ENCODE measurements around the gene PODXL2.
"Not testable (repeated sequence)": the region's sequence is repeated elsewhere in the genome, so short reads cannot be mapped to it uniquely, and the experiment has no call there.

The PODXL2 gene

DNA sequence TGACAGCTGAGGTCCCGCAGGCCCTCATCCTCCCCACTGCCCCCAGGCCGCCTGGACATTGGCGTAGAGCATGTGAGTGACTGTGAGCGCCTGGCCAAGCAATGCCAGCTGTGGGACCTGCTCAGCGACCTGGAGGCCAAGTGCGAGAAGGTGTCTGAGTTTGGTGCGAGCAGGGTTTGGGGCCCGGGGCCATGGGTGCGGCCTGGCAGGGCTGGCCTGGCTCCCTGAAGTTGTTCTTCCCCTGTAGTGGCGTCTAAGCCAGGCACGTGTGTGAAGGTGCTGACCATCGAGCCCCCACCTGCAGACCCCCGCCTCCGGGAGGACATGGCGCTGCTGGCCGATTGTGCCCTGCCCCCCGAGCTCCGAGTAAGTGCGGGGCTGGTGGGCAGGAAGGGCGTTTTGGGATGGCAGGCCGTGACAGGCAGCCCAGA lies 48.0 kb downstream of the PODXL2 start:
- no peak overlapping the region for H3K4me3 Mint-ChIP-seq
- H3K27ac Mint-ChIP-seq = no peak overlapping the region
- H3K27me3 Mint-ChIP-seq (ENCODE audit: low read depth) = no peaks in the 10 kb centered on the region
- H3K4me1 Mint-ChIP-seq (ENCODE audit: low read depth) = peaks cover 15% of the 10 kb centered on the region
- peaks cover under 1% of the 10 kb centered on the region for H3K36me3 Mint-ChIP-seq (ENCODE audit: low read depth)
- no peaks in the 10 kb centered on the region for H3K9me3 Mint-ChIP-seq

- no peaks in the 10 kb centered on the region for H3K9me3 Mint-ChIP-seq
- no peak overlapping the region for H3K4me3 Mint-ChIP-seq
- peaks cover 15% of the 10 kb centered on the region for H3K4me1 Mint-ChIP-seq (ENCODE audit: low read depth)
- no peak overlapping the region for H3K27ac Mint-ChIP-seq
- H3K27me3 Mint-ChIP-seq (ENCODE audit: low read depth) = no peaks in the 10 kb centered on the region
- H3K36me3 Mint-ChIP-seq (ENCODE audit: low read depth) = no peaks in the 10 kb centered on the region
These were observed 48.7 kb downstream of the PODXL2 start for GRCh38 chr3:127677541-127678314.

- H3K27me3 Mint-ChIP-seq (ENCODE audit: low read depth) = no peaks in the 10 kb centered on the region
- no peak overlapping the region for H3K4me3 Mint-ChIP-seq
- H3K4me1 Mint-ChIP-seq (ENCODE audit: low read depth) = peaks cover 15% of the 10 kb centered on the region
- no peak overlapping the region for H3K27ac Mint-ChIP-seq
- no peaks in the 10 kb centered on the region for H3K36me3 Mint-ChIP-seq (ENCODE audit: low read depth)
- H3K9me3 Mint-ChIP-seq = no peaks in the 10 kb centered on the region
These were observed 49.3 kb downstream of the PODXL2 start for GRCh38 chr3:127678315-127678599.

DNA sequence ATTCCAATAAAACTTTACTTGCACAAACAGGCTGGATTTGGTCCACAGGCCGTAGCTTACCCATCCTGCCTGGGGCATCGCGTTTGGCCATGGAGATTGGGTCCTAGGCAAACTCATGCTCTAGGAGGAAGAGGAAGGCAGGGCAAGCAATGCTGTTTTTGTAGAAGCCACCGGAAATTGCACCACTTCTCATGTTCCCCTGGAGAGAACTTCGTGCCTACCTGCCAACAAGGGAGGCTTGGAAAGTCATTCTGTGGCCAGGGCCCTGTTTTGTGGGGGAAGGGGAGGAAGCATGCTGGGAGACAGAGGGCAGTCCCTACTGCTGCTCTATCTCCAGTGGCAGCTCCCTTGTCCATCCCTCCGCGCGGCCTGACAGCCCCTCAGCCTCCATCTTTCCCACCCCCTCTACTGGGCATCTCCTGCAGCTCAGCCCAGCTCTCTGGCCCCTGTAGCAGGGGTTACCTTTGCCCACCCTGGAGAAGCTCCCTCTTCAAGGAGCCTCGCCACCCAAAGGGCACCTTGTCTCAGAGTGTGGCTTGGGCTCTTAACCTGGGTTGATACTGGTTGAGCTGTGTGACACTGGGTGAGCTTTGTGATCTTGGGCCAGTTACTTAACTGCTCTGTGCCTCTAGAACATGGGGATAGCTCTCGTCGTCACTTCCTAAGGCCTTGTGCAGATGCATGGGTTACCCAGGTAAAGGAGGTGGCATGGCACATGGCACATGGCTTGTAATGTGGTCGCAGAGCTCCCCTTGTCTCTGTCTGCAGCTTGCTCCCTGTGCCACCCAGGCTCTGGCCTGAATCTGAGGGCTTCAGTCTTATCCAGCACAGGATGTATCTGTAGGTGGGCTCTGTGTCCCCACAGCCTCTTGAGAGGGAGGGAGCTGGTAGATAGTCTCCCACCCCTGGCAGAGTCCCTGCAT lies 49.9 kb downstream of the PODXL2 start:
- no peak overlapping the region for H3K27ac Mint-ChIP-seq
- no peaks in the 10 kb centered on the region for H3K36me3 Mint-ChIP-seq (ENCODE audit: low read depth)
- no peaks in the 10 kb centered on the region for H3K9me3 Mint-ChIP-seq
- H3K4me3 Mint-ChIP-seq = no peak overlapping the region
- H3K4me1 Mint-ChIP-seq (ENCODE audit: low read depth) = peaks cover 13% of the 10 kb centered on the region
- H3K27me3 Mint-ChIP-seq (ENCODE audit: low read depth) = no peaks in the 10 kb centered on the region

DNA sequence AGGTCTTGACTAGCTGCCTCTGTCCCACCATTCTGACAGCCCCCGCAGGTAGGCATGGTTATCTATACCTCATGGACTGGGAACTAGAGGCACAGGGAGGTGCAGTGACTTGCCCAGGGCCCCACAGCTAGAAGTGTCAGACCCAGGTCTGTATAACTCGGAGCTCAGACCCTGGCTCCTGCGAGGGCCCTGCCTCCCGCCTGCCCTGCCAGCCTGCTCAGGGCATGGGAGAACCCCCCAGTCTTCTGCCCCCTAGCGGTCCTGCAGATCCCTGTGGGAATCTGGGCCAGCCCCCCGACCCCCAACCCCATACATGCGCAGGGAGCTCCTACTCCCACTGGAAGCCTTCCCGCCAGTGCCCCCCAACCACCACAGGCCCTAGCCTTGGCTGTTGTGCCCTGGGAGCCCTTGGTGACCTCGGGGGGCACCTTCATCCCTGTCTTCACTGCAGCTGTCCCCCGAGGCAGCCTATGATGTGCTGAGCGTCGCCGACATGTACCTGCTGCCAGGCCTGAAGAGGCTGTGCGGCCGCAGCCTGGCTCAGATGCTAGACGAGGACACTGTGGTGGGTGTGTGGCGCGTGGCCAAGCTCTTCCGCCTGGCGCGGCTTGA lies 50.7 kb downstream of the PODXL2 start:
- Mint-ChIP-seq H3K4me3 (no peak overlapping the region), H3K36me3 (ENCODE audit: low read depth) (no peaks in the 10 kb centered on the region), H3K9me3 (no peaks in the 10 kb centered on the region), H3K27me3 (ENCODE audit: low read depth) (no peaks in the 10 kb centered on the region), H3K27ac (no peak overlapping the region), H3K4me1 (ENCODE audit: low read depth) (peaks cover 7% of the 10 kb centered on the region)

GRCh38 chr3:127680146-127680661 lies 51.2 kb downstream of the PODXL2 start:
- H3K9me3 Mint-ChIP-seq = no peaks in the 10 kb centered on the region
- no peak overlapping the region for H3K27ac Mint-ChIP-seq
- no peak overlapping the region for H3K4me3 Mint-ChIP-seq
- H3K4me1 Mint-ChIP-seq (ENCODE audit: low read depth) = peaks cover 3% of the 10 kb centered on the region
- H3K27me3 Mint-ChIP-seq (ENCODE audit: low read depth) = no peaks in the 10 kb centered on the region
- H3K36me3 Mint-ChIP-seq (ENCODE audit: low read depth) = no peaks in the 10 kb centered on the region

- Mint-ChIP-seq H3K4me1 (ENCODE audit: low read depth) (peaks cover 3% of the 10 kb centered on the region), H3K9me3 (no peaks in the 10 kb centered on the region), H3K4me3 (no peak overlapping the region), H3K27ac (no peak overlapping the region), H3K36me3 (ENCODE audit: low read depth) (no peaks in the 10 kb centered on the region), H3K27me3 (ENCODE audit: low read depth) (no peaks in the 10 kb centered on the region)
These were observed 51.8 kb downstream of the PODXL2 start for GRCh38 chr3:127680798-127681221.

GRCh38 chr3:127682175-127682554 lies 53.2 kb downstream of the PODXL2 start:
- H3K4me1 Mint-ChIP-seq (ENCODE audit: low read depth); H3K36me3 Mint-ChIP-seq (ENCODE audit: low read depth); H3K27me3 Mint-ChIP-seq (ENCODE audit: low read depth); H3K9me3 Mint-ChIP-seq; H3K27ac Mint-ChIP-seq; H3K4me3 Mint-ChIP-seq: not testable (repeated sequence)

DNA sequence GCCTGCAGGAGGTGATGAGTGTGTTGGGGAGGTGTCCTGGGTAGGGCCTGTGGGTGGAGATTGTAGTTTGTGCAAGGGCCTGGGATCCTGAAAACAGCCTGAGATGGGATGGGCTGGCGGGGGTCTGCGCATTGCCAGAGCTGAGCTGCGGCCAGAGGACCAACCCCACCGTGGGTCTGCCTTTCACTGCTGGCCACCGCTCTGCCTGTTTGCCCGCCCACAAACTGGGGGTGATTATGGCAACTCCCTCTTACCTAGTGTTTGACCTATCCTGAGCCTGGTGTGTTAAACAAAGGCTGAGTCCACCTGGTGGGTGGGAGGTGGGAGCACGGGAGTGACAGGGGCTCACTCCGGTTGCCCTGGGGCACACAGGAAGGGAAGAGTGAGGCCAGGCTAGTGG lies 53.6 kb downstream of the PODXL2 start:
- Mint-ChIP-seq H3K9me3 (no peaks in the 10 kb centered on the region), H3K27me3 (ENCODE audit: low read depth) (no peaks in the 10 kb centered on the region), H3K4me1 (ENCODE audit: low read depth) (peaks cover 3% of the 10 kb centered on the region), H3K36me3 (ENCODE audit: low read depth) (no peaks in the 10 kb centered on the region), H3K4me3 (no peak overlapping the region), H3K27ac (no peak overlapping the region)

DNA sequence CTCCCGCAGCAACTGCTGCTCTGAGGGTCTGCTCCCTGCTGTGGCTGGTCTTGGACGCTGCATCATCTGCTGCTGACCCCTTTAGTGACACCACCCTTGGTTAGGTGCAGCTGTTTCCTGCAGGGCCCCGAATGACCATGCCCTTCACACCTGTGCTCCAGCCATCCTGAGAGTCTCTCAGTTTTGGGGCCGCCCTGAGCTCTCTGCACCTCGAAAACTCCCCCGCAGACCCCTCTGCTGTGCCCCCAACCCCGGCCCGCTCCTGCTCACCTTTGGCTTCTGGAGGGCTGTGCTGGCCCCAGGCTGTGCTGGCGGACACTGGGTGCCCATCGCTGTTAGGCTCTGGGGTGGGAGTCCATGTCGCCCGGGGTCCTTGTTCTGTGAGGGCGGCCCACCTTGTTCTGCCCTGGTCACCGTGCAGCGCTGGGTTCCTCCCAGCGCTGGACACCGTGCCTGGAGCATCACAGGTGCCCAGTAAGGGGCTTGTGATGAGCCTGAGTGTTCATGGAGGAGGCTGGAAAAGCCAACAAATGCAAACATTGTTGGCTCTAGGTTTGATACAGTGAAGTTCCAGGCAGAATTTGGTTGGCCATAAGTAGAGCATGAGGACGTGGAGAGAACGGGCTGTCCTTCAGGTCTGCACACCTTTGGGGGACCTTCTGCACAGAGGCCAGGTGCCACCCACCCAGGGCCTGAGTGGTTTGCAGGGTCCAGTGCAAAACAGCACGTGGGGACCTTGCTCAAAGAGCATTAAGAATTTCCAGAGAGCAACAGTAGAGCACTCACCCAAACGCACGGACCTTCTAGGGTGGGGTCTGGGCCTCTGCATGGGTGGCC lies 56.1 kb downstream of the PODXL2 start:
- peaks cover 3% of the 10 kb centered on the region for H3K4me1 Mint-ChIP-seq (ENCODE audit: low read depth)
- no peak overlapping the region for H3K4me3 Mint-ChIP-seq
- H3K36me3 Mint-ChIP-seq (ENCODE audit: low read depth) = no peaks in the 10 kb centered on the region

GRCh38 chr3:127685708-127686511 lies 56.9 kb downstream of the PODXL2 start:
- Mint-ChIP-seq H3K4me3 (no peak overlapping the region), H3K4me1 (ENCODE audit: low read depth) (peaks cover 3% of the 10 kb centered on the region), H3K9me3 (no peaks in the 10 kb centered on the region), H3K27me3 (ENCODE audit: low read depth) (no peaks in the 10 kb centered on the region), H3K27ac (no peak overlapping the region), H3K36me3 (ENCODE audit: low read depth) (no peaks in the 10 kb centered on the region)

More for the DNA sequence above, 56.1 kb downstream of the PODXL2 start:
- no peaks in the 10 kb centered on the region for H3K9me3 Mint-ChIP-seq
- no peak overlapping the region for H3K27ac Mint-ChIP-seq
- no peaks in the 10 kb centered on the region for H3K27me3 Mint-ChIP-seq (ENCODE audit: low read depth)

DNA sequence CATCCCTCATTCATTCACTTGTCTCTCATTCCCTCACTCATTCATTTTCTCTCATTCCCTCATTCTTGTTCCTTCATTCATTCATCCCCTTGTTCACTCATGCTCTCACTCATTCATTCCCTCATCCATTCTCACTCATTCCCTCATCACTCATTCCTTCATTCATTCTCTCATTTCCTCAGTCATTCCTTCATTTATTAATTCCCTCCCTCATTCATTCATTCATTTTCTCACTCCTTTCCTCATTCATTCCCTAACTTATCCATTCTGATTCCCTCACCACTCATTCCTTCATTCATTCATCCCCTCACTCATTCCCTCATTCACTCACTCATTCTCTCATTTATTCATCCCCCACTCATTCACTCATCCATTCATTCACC lies 57.5 kb downstream of the PODXL2 start:
- Mint-ChIP-seq H3K9me3 (no peaks in the 10 kb centered on the region), H3K4me3 (no peak overlapping the region), H3K27ac (no peak overlapping the region), H3K27me3 (ENCODE audit: low read depth) (no peaks in the 10 kb centered on the region), H3K4me1 (ENCODE audit: low read depth) (peaks cover 3% of the 10 kb centered on the region), H3K36me3 (ENCODE audit: low read depth) (no peaks in the 10 kb centered on the region)

DNA sequence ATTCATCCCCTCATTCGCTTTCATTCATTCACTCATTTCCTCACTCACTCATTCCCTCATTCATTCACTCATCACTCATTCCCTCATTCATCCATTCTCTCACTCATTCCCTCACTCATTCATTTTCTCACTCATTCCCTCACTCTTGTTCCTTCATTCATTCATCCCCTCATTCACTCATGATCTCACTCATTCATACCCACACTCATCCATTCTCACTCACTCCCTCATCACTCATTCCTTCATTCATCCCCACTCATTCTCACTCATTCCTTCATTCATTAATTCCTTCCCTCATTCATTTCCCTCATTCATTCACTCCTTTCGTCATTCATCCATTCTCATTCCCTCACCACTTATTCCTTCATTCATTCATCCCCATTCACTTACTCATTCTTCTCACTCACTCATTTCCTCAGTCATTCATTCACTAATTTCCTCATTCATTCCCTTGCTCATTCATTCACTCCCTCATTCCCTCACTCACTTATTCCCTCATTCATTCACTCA lies 58.3 kb downstream of the PODXL2 start:
- Mint-ChIP-seq H3K27ac (no peak overlapping the region), H3K9me3 (no peaks in the 10 kb centered on the region), H3K4me1 (ENCODE audit: low read depth) (peaks cover 3% of the 10 kb centered on the region), H3K4me3 (no peak overlapping the region), H3K36me3 (ENCODE audit: low read depth) (no peaks in the 10 kb centered on the region), H3K27me3 (ENCODE audit: low read depth) (no peaks in the 10 kb centered on the region)

Data from T-helper 1 cell treated with Interleukin-12 subunit alpha and Interleukin-12 subunit beta and Interleukin-4 antibody, amounts not matched to agents 30 μg/mL and 1 μg/mL, for 36 hours (primary cell).